GM19468 (cell line): ENCODE data around the gene SLAMF7.
"Not testable (repeated sequence)": the region's sequence is repeated elsewhere in the genome, so short reads cannot be mapped to it uniquely, and the experiment has no call there.

Experiments used
- ATAC-seq: cut with Tn5 transposase; IDR thresholded peaks from one replicate; pipeline ENCODE4 v1.9.1; 2021; ENCODE audit warnings: mild to moderate bottlenecking, moderate library complexity, moderate number of reproducible peaks; ENCODE audit not compliant: unreplicated experiment; ENCODE audit errors: extremely low read depth

Gene SLAMF7

GRCh38 chr1:160718210-160718609 is 20.8 kb upstream of the SLAMF7 start:
- no peak for ATAC-seq

GRCh38 chr1:160720356-160721085 is 18.5 kb upstream of the SLAMF7 start:
- no peak for ATAC-seq

GRCh38 chr1:160721473-160721872 is 17.6 kb upstream of the SLAMF7 start:
- ATAC-seq = no peak

- ATAC-seq = no peak
Measured at GRCh38 chr1:160722726-160723125, 16.3 kb upstream of the SLAMF7 start.

- ATAC-seq = no peak
Measured at GRCh38 chr1:160723332-160723731, 15.7 kb upstream of the SLAMF7 start.

GRCh38 chr1:160724465-160725242 is 14.4 kb upstream of the SLAMF7 start:
- no peak for ATAC-seq

GRCh38 chr1:160726114-160726497 is 12.9 kb upstream of the SLAMF7 start:
- ATAC-seq = no peak

- ATAC-seq = no peak
Measured at GRCh38 chr1:160726498-160727315, 12.3 kb upstream of the SLAMF7 start.

- no peak for ATAC-seq
Measured at GRCh38 chr1:160727316-160727640, 11.8 kb upstream of the SLAMF7 start.

- not testable (repeated sequence) for ATAC-seq
Measured at GRCh38 chr1:160731564-160731963, 7.5 kb upstream of the SLAMF7 start.

- ATAC-seq = no peak
Measured at GRCh38 chr1:160731990-160732389, 7.1 kb upstream of the SLAMF7 start.

GRCh38 chr1:160733898-160734297 is 5.1 kb upstream of the SLAMF7 start:
- no peak for ATAC-seq

- ATAC-seq = no peak
Measured at GRCh38 chr1:160734301-160734700, 4.7 kb upstream of the SLAMF7 start.

GRCh38 chr1:160738271-160738670 is 776 bp upstream of the SLAMF7 start:
- ATAC-seq = no peak

- no peak for ATAC-seq
Measured at GRCh38 chr1:160740133-160740688, 1.2 kb downstream of the SLAMF7 start.

GRCh38 chr1:160741092-160741501 is 2.0 kb downstream of the SLAMF7 start:
- ATAC-seq = no peak

- no peak for ATAC-seq
Measured at GRCh38 chr1:160741612-160742348, 2.7 kb downstream of the SLAMF7 start.

- no peak for ATAC-seq
Measured at GRCh38 chr1:160742428-160743127, 3.5 kb downstream of the SLAMF7 start.

GRCh38 chr1:160743266-160743665 is 4.2 kb downstream of the SLAMF7 start:
- no peak for ATAC-seq
